ENCODE data around the gene MYEOV. TPM values are rescaled to one million over a fixed set of nuclear protein-coding genes. Genes with fewer than 3 reads are reported as not detected.

MYEOV gene
- total RNA-seq, 4 donors from 2014 or later = 1.1 TPM; not detected in 3

- intact Hi-C loops (cut with DNase I; ENCODE audit: low total_unique reads) = no loop called here
- no peak for DNase-seq
- no peaks in the 10 kb centered on the region for H3K4me1 ChIP-seq
Measured at GRCh38 chr11:69310351-69310750, 16.4 kb downstream of the MYEOV start.

GRCh38 chr11:69310934-69311766 is 17.2 kb downstream of the MYEOV start:
- H3K4me1 ChIP-seq = no peaks in the 10 kb centered on the region
- H3K9me3 ChIP-seq = no peaks in the 10 kb centered on the region
- intact Hi-C loops (cut with DNase I; ENCODE audit: low total_unique reads) = no loop called here
- in situ Hi-C loops (cut with MboI; ENCODE audit: low sequenced_read_pairs in 4 of 4) = no loop called here
- TF ChIP-seq POLR2A (IDR thresholded peaks at IDR 0.05) = no peak
- TF ChIP-seq, protein P1, sequence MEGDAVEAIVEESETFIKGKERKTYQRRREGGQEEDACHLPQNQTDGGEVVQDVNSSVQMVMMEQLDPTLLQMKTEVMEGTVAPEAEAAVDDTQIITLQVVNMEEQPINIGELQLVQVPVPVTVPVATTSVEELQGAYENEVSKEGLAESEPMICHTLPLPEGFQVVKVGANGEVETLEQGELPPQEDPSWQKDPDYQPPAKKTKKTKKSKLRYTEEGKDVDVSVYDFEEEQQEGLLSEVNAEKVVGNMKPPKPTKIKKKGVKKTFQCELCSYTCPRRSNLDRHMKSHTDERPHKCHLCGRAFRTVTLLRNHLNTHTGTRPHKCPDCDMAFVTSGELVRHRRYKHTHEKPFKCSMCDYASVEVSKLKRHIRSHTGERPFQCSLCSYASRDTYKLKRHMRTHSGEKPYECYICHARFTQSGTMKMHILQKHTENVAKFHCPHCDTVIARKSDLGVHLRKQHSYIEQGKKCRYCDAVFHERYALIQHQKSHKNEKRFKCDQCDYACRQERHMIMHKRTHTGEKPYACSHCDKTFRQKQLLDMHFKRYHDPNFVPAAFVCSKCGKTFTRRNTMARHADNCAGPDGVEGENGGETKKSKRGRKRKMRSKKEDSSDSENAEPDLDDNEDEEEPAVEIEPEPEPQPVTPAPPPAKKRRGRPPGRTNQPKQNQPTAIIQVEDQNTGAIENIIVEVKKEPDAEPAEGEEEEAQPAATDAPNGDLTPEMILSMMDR (IDR thresholded peaks at IDR 0.05 in 4 of 5, conservative IDR thresholded peaks at IDR 0.05 in 1 of 5) = no peak
- H3K36me3 ChIP-seq = no peaks in the 10 kb centered on the region
- no peak overlapping the region for H3K27ac ChIP-seq
- ATAC-seq (no peak), DNase-seq (no peak)
- H3K27me3 ChIP-seq = no peaks in the 10 kb centered on the region
- no peak overlapping the region for H3K4me3 ChIP-seq

More at GRCh38 chr11:69310351-69310750, 16.4 kb downstream of the MYEOV start:
- no peaks in the 10 kb centered on the region for H3K36me3 ChIP-seq
- in situ Hi-C loops (cut with MboI; ENCODE audit: low sequenced_read_pairs in 4 of 4) = no loop called here
- no peaks in the 10 kb centered on the region for H3K27me3 ChIP-seq
- no peak overlapping the region for H3K4me3 ChIP-seq
- no peak for ATAC-seq
- no peak overlapping the region for H3K27ac ChIP-seq
- no peaks in the 10 kb centered on the region for H3K9me3 ChIP-seq
- TF ChIP-seq, protein P1 (IDR thresholded peaks at IDR 0.05 in 4 of 5, conservative IDR thresholded peaks at IDR 0.05 in 1 of 5) = no peak
- no peak for TF ChIP-seq POLR2A (IDR thresholded peaks at IDR 0.05)

- Histone ChIP-seq H3K27ac (no peak overlapping the region), H3K27me3 (no peaks in the 10 kb centered on the region), H3K4me3 (no peak overlapping the region), H3K4me1 (no peaks in the 10 kb centered on the region), H3K36me3 (no peaks in the 10 kb centered on the region), H3K9me3 (no peaks in the 10 kb centered on the region)
- DNase-seq (no peak), ATAC-seq (no peak)
- TF ChIP-seq, protein P1 (IDR thresholded peaks at IDR 0.05 in 4 of 5, conservative IDR thresholded peaks at IDR 0.05 in 1 of 5) = no peak
- TF ChIP-seq POLR2A (IDR thresholded peaks at IDR 0.05) = no peak
- intact Hi-C loops (cut with DNase I; ENCODE audit: low total_unique reads) = no loop called here
- in situ Hi-C loops (cut with MboI; ENCODE audit: low sequenced_read_pairs in 4 of 4) = no loop called here
Measured at GRCh38 chr11:69311767-69312385, 17.9 kb downstream of the MYEOV start.

DNA sequence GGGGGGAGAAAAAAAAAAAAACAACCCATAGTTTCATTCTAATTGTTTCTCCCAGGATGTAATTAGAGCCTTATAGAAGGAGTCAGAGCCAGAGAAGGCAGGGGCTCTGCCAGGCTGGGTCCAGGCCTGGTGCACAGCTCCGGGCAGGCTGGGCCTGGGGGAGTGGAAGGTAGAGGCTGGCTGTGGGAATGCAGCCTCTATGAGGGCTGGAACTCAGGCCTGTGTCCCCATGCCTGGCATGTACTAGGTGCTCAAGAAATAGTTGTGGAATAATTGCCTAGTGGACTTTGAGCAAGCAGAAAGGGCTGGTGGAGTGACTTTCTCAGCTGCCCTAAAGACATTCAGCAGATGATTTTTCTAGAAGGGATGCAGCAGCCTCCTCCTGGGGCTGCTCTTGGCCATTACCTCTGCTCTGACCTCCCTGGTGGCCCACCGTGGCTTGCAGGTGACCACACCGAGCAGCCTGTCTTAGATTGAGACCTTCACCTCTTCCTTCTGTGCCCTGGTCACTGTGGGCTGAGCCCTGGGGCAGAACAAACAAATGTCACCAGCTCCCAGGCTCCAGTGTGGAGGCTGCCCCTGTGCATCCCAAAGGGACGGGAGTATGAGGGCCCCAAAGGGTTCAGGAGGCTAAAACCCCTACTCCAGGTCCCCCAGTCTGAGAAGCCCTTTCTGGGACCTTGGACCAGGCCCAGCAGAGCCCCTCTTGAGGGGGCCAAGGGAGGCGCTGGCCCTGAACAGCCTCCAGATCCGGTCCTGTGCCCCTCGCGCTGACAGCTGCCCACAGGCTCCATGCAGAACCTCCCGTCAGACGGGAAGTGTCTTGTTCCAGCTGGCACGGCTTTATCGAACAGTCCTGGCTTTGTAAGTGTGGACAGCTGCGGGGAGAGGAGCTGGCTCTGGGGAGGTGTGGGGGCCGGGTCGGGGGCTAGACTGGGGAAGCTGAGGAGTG is 18.8 kb downstream of the MYEOV start:
- ATAC-seq = no peak
- intact Hi-C loops (cut with DNase I; ENCODE audit: low total_unique reads) = no loop called here

More for the DNA sequence above, 18.8 kb downstream of the MYEOV start:
- no peak for DNase-seq
- Histone ChIP-seq H3K27ac (no peak overlapping the region), H3K36me3 (no peaks in the 10 kb centered on the region), H3K4me1 (no peaks in the 10 kb centered on the region), H3K4me3 (no peak overlapping the region), H3K27me3 (no peaks in the 10 kb centered on the region), H3K9me3 (no peaks in the 10 kb centered on the region)
- TF ChIP-seq, protein P1 (IDR thresholded peaks at IDR 0.05 in 4 of 5, conservative IDR thresholded peaks at IDR 0.05 in 1 of 5) = no peak
- TF ChIP-seq POLR2A (IDR thresholded peaks at IDR 0.05) = no peak
- in situ Hi-C loops (cut with MboI; ENCODE audit: low sequenced_read_pairs in 4 of 4) = no loop called here

All from gastrocnemius medialis (tissue), 4 donors.